ENCODE measurements around the gene PPM1J. TPM values are rescaled to one million over a fixed set of nuclear protein-coding genes. Genes with fewer than 3 reads are reported as not detected.

PPM1J gene
- total RNA-seq, 1 donor from 2014 or later = 2.2 TPM

Other genes with a start within 250 kb of the PPM1J start
- 0.48 and 4.4 TPM in 2 replicates for gene WNT2B, start 206.4 kb downstream of the PPM1J start, total RNA-seq
- gene ST7L, start 96.2 kb downstream of the PPM1J start, total RNA-seq = 13.5 and 16.3 TPM in 2 replicates
- 233 and 259 TPM in 2 replicates for gene CAPZA1, start 95.5 kb downstream of the PPM1J start, total RNA-seq
- gene MOV10, start 40.7 kb downstream of the PPM1J start, total RNA-seq = 56.0 and 97.3 TPM in 2 replicates
- 891 and 1,113 TPM in 2 replicates for gene RHOC, start 8.2 kb downstream of the PPM1J start, total RNA-seq
- 65.1 and 75.8 TPM in 2 replicates for gene SLC16A1, start 240.9 kb upstream of the PPM1J start, total RNA-seq